Measurements from ENCODE around the gene DSE. TPM values are rescaled to one million over a fixed set of nuclear protein-coding genes. Genes with fewer than 3 reads are reported as not detected.

Gene DSE
- total RNA-seq, 4 donors from 2014 or later: 22.2 to 32.8 (median 30.5) TPM

DNA sequence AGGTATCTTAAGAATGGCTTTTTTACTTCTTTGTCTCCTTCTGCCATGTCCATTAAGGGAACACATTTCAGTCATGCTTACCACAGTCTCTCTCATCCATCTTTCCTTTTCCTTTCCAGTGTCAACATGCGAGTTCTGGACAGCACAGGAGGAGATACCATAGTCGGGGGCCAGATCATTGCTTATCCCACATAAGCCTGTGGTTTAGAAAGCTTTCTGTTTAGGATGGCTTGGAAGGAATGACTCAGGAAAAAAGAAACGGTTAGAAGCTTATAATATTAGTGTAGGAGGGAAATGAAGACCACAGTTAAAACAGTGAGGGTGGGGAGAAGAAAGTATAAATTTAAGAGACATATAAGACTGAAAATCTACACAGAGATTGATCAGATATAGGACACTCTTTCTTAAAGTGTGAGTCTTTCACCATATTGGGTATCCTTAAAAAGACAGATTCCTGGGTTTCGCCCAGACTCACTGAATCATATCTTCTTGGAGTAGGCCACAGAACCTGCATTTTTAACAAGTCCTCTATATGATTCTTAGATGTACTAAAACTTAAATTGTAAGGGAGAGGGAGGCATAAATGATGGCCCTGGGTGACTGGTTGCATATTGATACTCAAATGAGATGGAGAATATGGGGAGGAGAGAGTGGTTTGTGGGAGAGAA lies 36.1 kb downstream of the DSE start:
- intact Hi-C loops (cut with DNase I): no loop called here
- no peak overlapping the region for H3K4me3 ChIP-seq (replicated peaks in 1 of 3)
- H3K9me3 ChIP-seq: no peaks in the 10 kb centered on the region
- no peak for TF ChIP-seq POLR2A (IDR thresholded peaks at IDR 0.05)
- no peak for TF ChIP-seq CTCF (IDR thresholded peaks at IDR 0.05)
- 72 to 77% methylated on average over 4 of the region's 4 CpGs for WGBS, 2 donors
- H3K4me1 ChIP-seq: peaks cover 9 to 16% of the 10 kb centered on the region in 2 donors
- DNase-seq: no peak
- H3K27ac ChIP-seq: no peak overlapping the region
- no peaks in the 10 kb centered on the region for H3K36me3 ChIP-seq
- no peaks in the 10 kb centered on the region for H3K27me3 ChIP-seq

- no peak overlapping the region for H3K27ac ChIP-seq
- H3K9me3 ChIP-seq: no peaks in the 10 kb centered on the region
- intact Hi-C loops (cut with DNase I): no loop called here
- TF ChIP-seq POLR2A (IDR thresholded peaks at IDR 0.05) (no peak), CTCF (IDR thresholded peaks at IDR 0.05) (no peak)
- DNase-seq: no peak
- peaks cover 9 to 22% of the 10 kb centered on the region in 2 donors for H3K4me1 ChIP-seq
- 92% methylated on average over 4 of the region's 4 CpGs for WGBS, 2 donors
- no peaks in the 10 kb centered on the region for H3K27me3 ChIP-seq
- no peaks in the 10 kb centered on the region for H3K36me3 ChIP-seq
- H3K4me3 ChIP-seq (replicated peaks in 1 of 3): no peak overlapping the region
Measured at GRCh38 chr6:116408491-116408890, 37.7 kb downstream of the DSE start.

GRCh38 chr6:116409756-116410155 lies 39.0 kb downstream of the DSE start:
- peaks cover 9 to 22% of the 10 kb centered on the region in 2 donors for H3K4me1 ChIP-seq
- no peaks in the 10 kb centered on the region for H3K9me3 ChIP-seq
- no peak for TF ChIP-seq POLR2A (IDR thresholded peaks at IDR 0.05)
- no peak for TF ChIP-seq CTCF (IDR thresholded peaks at IDR 0.05)
- no peak overlapping the region for H3K27ac ChIP-seq
- intact Hi-C loops (cut with DNase I): no loop called here
- H3K36me3 ChIP-seq: no peaks in the 10 kb centered on the region
- DNase-seq: no peak
- WGBS, 2 donors: 72 to 74% methylated on average over 3 of the region's 3 CpGs
- no peaks in the 10 kb centered on the region for H3K27me3 ChIP-seq
- H3K4me3 ChIP-seq (replicated peaks in 1 of 3): no peak overlapping the region

DNA sequence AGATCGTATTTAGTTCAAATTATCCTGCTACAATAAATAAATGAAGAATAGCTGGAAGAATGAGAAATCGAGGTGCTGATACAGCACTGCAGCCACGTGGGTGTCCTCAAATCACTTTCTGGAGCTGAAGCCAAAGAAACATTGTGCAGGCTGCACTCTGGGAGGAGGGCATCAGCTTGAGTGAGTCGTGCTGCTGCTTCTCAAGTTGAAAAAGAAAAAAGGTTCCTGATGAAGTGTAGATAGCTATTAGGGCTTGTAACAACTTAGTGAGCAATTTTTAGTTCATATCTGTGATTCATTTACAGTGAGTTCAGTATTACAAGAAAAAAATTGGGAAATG lies 40.5 kb downstream of the DSE start:
- no peak for TF ChIP-seq POLR2A (IDR thresholded peaks at IDR 0.05)
- TF ChIP-seq CTCF (IDR thresholded peaks at IDR 0.05): no peak
- intact Hi-C loops (cut with DNase I): no loop called here
- no peak overlapping the region for H3K27ac ChIP-seq
- H3K4me3 ChIP-seq (replicated peaks in 1 of 3): no peak overlapping the region
- H3K4me1 ChIP-seq: peaks cover 9 to 16% of the 10 kb centered on the region in 2 donors
- DNase-seq: peak; percentile 30 to 48
- no peaks in the 10 kb centered on the region for H3K27me3 ChIP-seq
- no peaks in the 10 kb centered on the region for H3K36me3 ChIP-seq
- no peaks in the 10 kb centered on the region for H3K9me3 ChIP-seq
- 10 to 19% methylated on average over 4 of the region's 4 CpGs for WGBS, 2 donors

DNA sequence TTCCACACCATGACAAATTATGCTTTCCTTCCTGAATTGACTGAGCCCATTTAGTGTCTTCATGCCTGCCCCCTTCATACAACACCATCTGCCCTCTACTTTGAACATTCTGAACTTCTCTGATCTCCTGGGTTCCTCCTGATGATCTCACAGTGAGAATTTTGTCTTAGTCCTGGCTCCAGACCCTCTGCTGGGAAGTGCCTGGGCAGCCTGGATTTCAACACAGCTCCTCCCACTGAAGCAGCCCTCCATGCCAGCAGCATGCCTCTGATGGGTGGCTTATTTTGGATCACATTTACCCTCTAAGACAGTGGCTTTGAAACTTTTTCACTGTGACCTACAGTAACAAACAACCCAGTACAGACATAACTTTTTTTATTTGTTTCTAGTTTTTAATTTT lies 41.5 kb downstream of the DSE start:
- H3K27ac ChIP-seq: no peak overlapping the region
- DNase-seq: no peak
- no peak overlapping the region for H3K4me3 ChIP-seq (replicated peaks in 1 of 3)
- no peak for TF ChIP-seq CTCF (IDR thresholded peaks at IDR 0.05)
- no peak for TF ChIP-seq POLR2A (IDR thresholded peaks at IDR 0.05)
- H3K4me1 ChIP-seq: peaks cover 9 to 16% of the 10 kb centered on the region in 2 donors
- H3K27me3 ChIP-seq: no peaks in the 10 kb centered on the region
- intact Hi-C loops (cut with DNase I): no loop called here
- no peaks in the 10 kb centered on the region for H3K36me3 ChIP-seq
- no peaks in the 10 kb centered on the region for H3K9me3 ChIP-seq
